SK-N-SH (cell line): ENCODE data around the gene PRKCD.

Experiments
- ELF1 ChIP-seq: IDR thresholded peaks from 2 replicates; pipeline ENCODE4 v1.4.0; 2012
- EZH2phosphoT487 ChIP-seq: fragments of 200-600 bp; sonication (generic); IDR thresholded peaks from 2 replicates; pipeline ENCODE4 v1.6.1; 2017; ENCODE audit warnings: low read depth, mixed run types, mild to moderate bottlenecking, antibody characterized with exemption, moderate library complexity, borderline replicate concordance
- JUND ChIP-seq: IDR thresholded peaks from 2 replicates; pipeline ENCODE4 v1.4.0; 2012
- SMC3 ChIP-seq: IDR thresholded peaks from 2 replicates; pipeline ENCODE4 v1.6.1; 2012; ENCODE audit warnings: low read depth, low read length, improper control_type of control experiment
- TF ChIP-seq, protein P1 (sequence below): fragments of 200-600 bp; sonication (generic); IDR thresholded peaks from 2 replicates; pipeline ENCODE4 v1.6.1; 2017; ENCODE audit warnings: antibody characterized with exemption, mild to moderate bottlenecking, moderate library complexity
- TF ChIP-seq, protein P2 (sequence below): fragments of 150-350 bp; IDR thresholded peaks from 2 replicates; pipeline ENCODE4 v1.6.1; 2017; ENCODE audit warnings: antibody characterized with exemption, low read length, low read depth, borderline replicate concordance

DNA sequence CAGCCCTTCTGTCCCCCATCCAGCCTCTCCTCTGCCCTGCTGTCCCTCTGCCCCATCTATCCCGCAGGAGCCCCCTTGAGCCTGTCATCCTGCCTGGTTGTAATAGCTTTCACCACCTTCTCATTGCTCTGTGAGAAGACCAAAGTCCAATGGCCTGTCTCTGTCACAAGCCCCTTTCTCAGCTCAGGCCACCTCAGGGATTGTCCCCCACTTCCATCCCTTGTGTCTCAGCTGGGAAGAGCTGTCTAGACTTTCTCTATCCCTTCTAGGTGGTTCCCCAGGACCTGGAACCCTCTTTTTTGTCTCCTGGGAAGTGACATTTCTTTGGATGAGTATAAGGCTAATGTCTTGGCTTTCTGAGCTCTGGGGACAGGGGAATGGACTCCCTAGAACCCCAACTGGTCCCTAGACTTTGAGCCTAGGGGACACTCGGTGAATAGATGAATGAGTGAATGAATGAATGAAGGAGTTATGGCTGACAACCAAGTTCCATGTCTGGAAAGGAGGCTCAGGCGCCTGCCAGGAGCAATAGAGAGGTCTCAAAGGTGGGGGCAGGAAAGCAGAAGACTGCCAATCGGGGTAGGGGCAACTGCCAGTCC, 849 bp upstream of the PRKCD start:
- TF ChIP-seq, protein P1, sequence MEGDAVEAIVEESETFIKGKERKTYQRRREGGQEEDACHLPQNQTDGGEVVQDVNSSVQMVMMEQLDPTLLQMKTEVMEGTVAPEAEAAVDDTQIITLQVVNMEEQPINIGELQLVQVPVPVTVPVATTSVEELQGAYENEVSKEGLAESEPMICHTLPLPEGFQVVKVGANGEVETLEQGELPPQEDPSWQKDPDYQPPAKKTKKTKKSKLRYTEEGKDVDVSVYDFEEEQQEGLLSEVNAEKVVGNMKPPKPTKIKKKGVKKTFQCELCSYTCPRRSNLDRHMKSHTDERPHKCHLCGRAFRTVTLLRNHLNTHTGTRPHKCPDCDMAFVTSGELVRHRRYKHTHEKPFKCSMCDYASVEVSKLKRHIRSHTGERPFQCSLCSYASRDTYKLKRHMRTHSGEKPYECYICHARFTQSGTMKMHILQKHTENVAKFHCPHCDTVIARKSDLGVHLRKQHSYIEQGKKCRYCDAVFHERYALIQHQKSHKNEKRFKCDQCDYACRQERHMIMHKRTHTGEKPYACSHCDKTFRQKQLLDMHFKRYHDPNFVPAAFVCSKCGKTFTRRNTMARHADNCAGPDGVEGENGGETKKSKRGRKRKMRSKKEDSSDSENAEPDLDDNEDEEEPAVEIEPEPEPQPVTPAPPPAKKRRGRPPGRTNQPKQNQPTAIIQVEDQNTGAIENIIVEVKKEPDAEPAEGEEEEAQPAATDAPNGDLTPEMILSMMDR = no peak
- TF ChIP-seq, protein P2, sequence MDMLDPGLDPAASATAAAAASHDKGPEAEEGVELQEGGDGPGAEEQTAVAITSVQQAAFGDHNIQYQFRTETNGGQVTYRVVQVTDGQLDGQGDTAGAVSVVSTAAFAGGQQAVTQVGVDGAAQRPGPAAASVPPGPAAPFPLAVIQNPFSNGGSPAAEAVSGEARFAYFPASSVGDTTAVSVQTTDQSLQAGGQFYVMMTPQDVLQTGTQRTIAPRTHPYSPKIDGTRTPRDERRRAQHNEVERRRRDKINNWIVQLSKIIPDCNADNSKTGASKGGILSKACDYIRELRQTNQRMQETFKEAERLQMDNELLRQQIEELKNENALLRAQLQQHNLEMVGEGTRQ = no peak
- TF ChIP-seq EZH2phosphoT487 = no peak
- TF ChIP-seq ELF1 = no peak
- no peak for TF ChIP-seq JUND
- no peak for TF ChIP-seq SMC3
